PC-9 (cell line): ENCODE results near the gene ZNF408. TPM values are rescaled to one million over a fixed set of nuclear protein-coding genes. Genes with fewer than 3 reads are reported as not detected.

Experiments used
- BruUV-seq: library from RNA; stranded (reverse); fragments of 400-500 nt; replicated peaks from 2 replicates; lab custom pipeline; 2021; lab: Mats Ljungman, UMichigan
- CTCF ChIA-PET: fragments of 300-600 bp; sonication (Branson Sonifier 250); formaldehyde crosslinking; loops from one replicate; lab custom pipeline; 2022; ENCODE audit warnings: antibody characterized with exemption; lab: Charles Lee
- POLR2A ChIA-PET: fragments of 300-600 bp; sonication (Branson Sonifier 250); formaldehyde crosslinking; loops from one replicate; lab custom pipeline; 2022; ENCODE audit warnings: antibody characterized with exemption; ENCODE audit not compliant: unreplicated experiment; lab: Charles Lee
- DNase-seq, 2 experiments: peaks; one replicate each; pipeline versions ENCODE4 v3.0.0 to v3.0.0-alpha.2; 2015 to 2022; ENCODE audit warnings: mixed read lengths in 1 of 2
- H2AFZ ChIP-seq: fragments of 200-600 bp; sonication (generic); 2 replicates; pipeline ENCODE4 v1.8.1; 2017; ENCODE audit warnings: antibody characterized with exemption
- H3F3A ChIP-seq: fragments of 200-600 bp; sonication (generic); 2 replicates; pipeline ENCODE4 v1.8.1; 2017; ENCODE audit warnings: antibody characterized with exemption, mild to moderate bottlenecking, low read depth; ENCODE audit not compliant: insufficient read depth
- H3K27ac ChIP-seq: fragments of 200-600 bp; sonication (generic); 2 replicates; pipeline ENCODE4 v1.6.1; 2016; ENCODE audit warnings: mixed run types
- H3K27me3 ChIP-seq: fragments of 200-600 bp; sonication (generic); 2 replicates; pipeline ENCODE4 v1.6.1; 2016; ENCODE audit warnings: low read depth, mixed run types; ENCODE audit not compliant: insufficient read depth
- H3K36me3 ChIP-seq: fragments of 200-600 bp; sonication (generic); 2 replicates; pipeline ENCODE4 v1.6.1; 2016; ENCODE audit warnings: low read depth, mixed run types
- H3K4me1 ChIP-seq: fragments of 200-600 bp; sonication (generic); replicated peaks from 2 replicates; pipeline ENCODE4 v1.6.1; 2016; ENCODE audit warnings: mixed run types; ENCODE audit not compliant: insufficient read depth
- H3K4me2 ChIP-seq: fragments of 200-600 bp; sonication (generic); 2 replicates; pipeline ENCODE4 v1.6.1; 2017; ENCODE audit warnings: mixed run types
- H3K4me3 ChIP-seq: fragments of 200-600 bp; sonication (generic); 2 replicates; pipeline ENCODE4 v1.6.1; 2016; ENCODE audit warnings: mixed run types
- H3K79me2 ChIP-seq: fragments of 200-600 bp; sonication (generic); 2 replicates; pipeline ENCODE4 v1.6.1; 2017; ENCODE audit warnings: low read depth, mixed run types
- H3K9me2 ChIP-seq: fragments of 200-600 bp; sonication (generic); 2 replicates; pipeline ENCODE4 v1.8.1; 2017; ENCODE audit warnings: mild to moderate bottlenecking; ENCODE audit not compliant: insufficient read depth
- H3K9me3 ChIP-seq: fragments of 200-600 bp; sonication (generic); 2 replicates; pipeline ENCODE4 v1.8.1; 2016; ENCODE audit warnings: low read depth; ENCODE audit not compliant: insufficient read depth
- H4K20me1 ChIP-seq: fragments of 200-600 bp; sonication (generic); 2 replicates; pipeline ENCODE4 v1.8.1; 2017; ENCODE audit not compliant: insufficient read depth
- CTCF ChIP-seq: fragments of 200-600 bp; sonication (generic); conservative IDR thresholded peaks from 2 replicates; pipeline ENCODE4 v1.6.1; 2017; ENCODE audit warnings: mixed run types, antibody characterized with exemption, mild to moderate bottlenecking, moderate library complexity
- EZH2 ChIP-seq: fragments of 200-600 bp; sonication (generic); IDR thresholded peaks from 2 replicates; pipeline ENCODE4 v1.8.0; 2017; ENCODE audit warnings: antibody characterized with exemption, low read depth
- intact Hi-C: fragments of 100-400 bp; cut with micrococcal nuclease; formaldehyde crosslinking; loops from one replicate; pipeline ENCODE4 v1.10.0; 2022; ENCODE audit not compliant: unreplicated experiment
- total RNA-seq: library from RNA; stranded (reverse); gene quantifications from 2 replicates; pipeline ENCODE4 v1.2.3, GENCODE V29; 2021

ZNF408 gene
- total RNA-seq, 1 experiment from 2014 or later = 13.8 TPM

GRCh38 chr11:46662366-46662765, 38.5 kb upstream of the ZNF408 start:
- ChIA-PET POLR2A (no interaction called here), CTCF (no interaction called here)
- Histone ChIP-seq H3K27ac (no peak overlapping the region), H3K4me2 (no peak overlapping the region), H4K20me1 (0 out of 2 replicates have a peak, but pooled peaks cover 3% of the 10 kb centered on the region), H3K79me2 (no peaks in the 10 kb centered on the region), H3K9me3 (no peaks in the 10 kb centered on the region), H3K4me1 (no peaks in the 10 kb centered on the region), H3K36me3 (peaks cover 26% of the 10 kb centered on the region), H3F3A (peaks cover 6% of the 10 kb centered on the region; the same call in 1 of the 2 replicates), H3K9me2 (no peaks in the 10 kb centered on the region), H3K27me3 (no peaks in the 10 kb centered on the region), H2AFZ (no peak overlapping the region), H3K4me3 (no peak overlapping the region)
- BruUV-seq = no TSS peak
- TF ChIP-seq EZH2 = no peak
- no peak for TF ChIP-seq CTCF
- intact Hi-C loops = no loop called here
- DNase-seq = no peak

GRCh38 chr11:46663277-46663940, 37.4 kb upstream of the ZNF408 start:
- ChIA-PET POLR2A (no interaction called here), CTCF (no interaction called here)
- Histone ChIP-seq H3K36me3 (peaks cover 28% of the 10 kb centered on the region), H3K79me2 (no peaks in the 10 kb centered on the region), H3K27ac (no peak overlapping the region), H4K20me1 (0 out of 2 replicates have a peak, but pooled peaks cover 3% of the 10 kb centered on the region), H2AFZ (no peak overlapping the region), H3F3A (peaks cover under 1% of the 10 kb centered on the region; the same call in 1 of the 2 replicates), H3K4me2 (no peak overlapping the region), H3K9me2 (no peaks in the 10 kb centered on the region), H3K27me3 (no peaks in the 10 kb centered on the region), H3K4me3 (no peak overlapping the region), H3K4me1 (no peaks in the 10 kb centered on the region), H3K9me3 (no peaks in the 10 kb centered on the region)
- BruUV-seq = no TSS peak
- no peak for TF ChIP-seq CTCF
- TF ChIP-seq EZH2 = no peak
- DNase-seq = no peak
- intact Hi-C loops = no loop called here

- H3K4me2 ChIP-seq = no peak overlapping the region
- BruUV-seq = no TSS peak
Observed at GRCh38 chr11:46664612-46665011, 36.2 kb upstream of the ZNF408 start.

More at GRCh38 chr11:46664612-46665011, 36.2 kb upstream of the ZNF408 start:
- H3K36me3 ChIP-seq = peaks cover 35% of the 10 kb centered on the region; the same call in 1 of the 2 replicates
- no peaks in the 10 kb centered on the region for H3K9me2 ChIP-seq
- H3F3A ChIP-seq = no peaks in the 10 kb centered on the region; the same call in 1 of the 2 replicates
- no peaks in the 10 kb centered on the region for H3K9me3 ChIP-seq
- H2AFZ ChIP-seq = no peak overlapping the region
- intact Hi-C loops = no loop called here
- H4K20me1 ChIP-seq = 0 out of 2 replicates have a peak, but pooled peaks cover 3% of the 10 kb centered on the region
- no peaks in the 10 kb centered on the region for H3K4me1 ChIP-seq
- H3K27me3 ChIP-seq = no peaks in the 10 kb centered on the region
- POLR2A ChIA-PET = interaction anchor here (0.5 kb wide), 1 partner anchor 117 kb away, joined by 10 read pairs; no protein-coding TSS in a partner anchor
- no peak for TF ChIP-seq EZH2
- TF ChIP-seq CTCF = no peak
- H3K79me2 ChIP-seq = no peaks in the 10 kb centered on the region
- no peak overlapping the region for H3K4me3 ChIP-seq
- CTCF ChIA-PET = interaction anchor here (0.6 kb wide), 1 partner anchor 144 kb away, joined by 5 read pairs; no protein-coding TSS in a partner anchor
- H3K27ac ChIP-seq = no peak overlapping the region
- no peak for DNase-seq
